Stimulated activated CD4-positive, alpha-beta T cell treated with anti-CD3 and anti-CD28 coated beads, Interleukin-15, amount 100 ng/mL, for 48 hours (primary cell): Measurements from ENCODE around the gene CELF2.
A peak's percentile ranks its signal among the peaks of the same experiment; 100 is the strongest.

Experiments used
- DNase-seq, 2 donors: peaks; one replicate each; pipeline ENCODE4 v3.0.0-alpha.2; 2020; ENCODE audit warnings: low read depth in 2 of 2

Gene CELF2

GRCh38 chr10:11249152-11249807 is 231.6 kb downstream of the CELF2 start:
- DNase-seq = no peak

DNA sequence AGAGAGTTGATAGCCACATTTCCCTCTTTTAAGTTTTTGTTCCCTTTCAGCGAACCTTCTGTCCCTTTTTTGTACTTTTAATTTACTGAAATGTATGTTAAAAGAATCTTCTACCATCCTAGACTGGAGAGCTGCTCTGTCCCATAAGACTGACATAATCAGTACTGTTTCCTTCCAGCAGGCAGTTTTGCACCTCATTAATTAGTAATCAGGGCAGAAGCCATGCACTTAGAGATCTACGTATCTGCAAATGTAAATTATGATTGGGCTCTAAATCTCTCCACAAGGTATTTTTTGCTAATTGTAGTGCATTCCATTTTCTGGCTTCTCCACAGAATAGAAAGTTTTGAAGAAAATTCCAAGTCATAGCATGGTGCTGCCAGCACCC is 232.1 kb downstream of the CELF2 start:
- DNase-seq = no peak

DNA sequence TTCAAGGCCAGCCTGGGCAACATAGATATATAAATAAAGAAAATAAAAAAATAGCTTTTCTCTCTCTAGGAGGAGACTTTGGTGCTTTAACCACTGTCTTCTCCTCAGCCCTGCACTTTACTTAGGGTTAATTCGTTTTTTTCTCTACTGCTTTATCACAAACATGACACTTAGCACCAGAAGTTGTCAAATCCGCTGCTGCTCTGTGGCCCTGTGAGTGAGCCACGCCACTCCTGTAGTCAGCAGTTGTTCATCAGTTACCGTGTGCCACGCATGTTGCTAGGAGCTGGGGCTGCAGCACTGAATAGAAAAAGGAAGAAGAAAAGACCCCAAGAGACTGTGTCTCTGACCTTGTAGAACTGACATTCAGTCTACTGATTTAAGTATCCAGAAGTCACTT is 232.6 kb downstream of the CELF2 start:
- DNase-seq = no peak

DNA sequence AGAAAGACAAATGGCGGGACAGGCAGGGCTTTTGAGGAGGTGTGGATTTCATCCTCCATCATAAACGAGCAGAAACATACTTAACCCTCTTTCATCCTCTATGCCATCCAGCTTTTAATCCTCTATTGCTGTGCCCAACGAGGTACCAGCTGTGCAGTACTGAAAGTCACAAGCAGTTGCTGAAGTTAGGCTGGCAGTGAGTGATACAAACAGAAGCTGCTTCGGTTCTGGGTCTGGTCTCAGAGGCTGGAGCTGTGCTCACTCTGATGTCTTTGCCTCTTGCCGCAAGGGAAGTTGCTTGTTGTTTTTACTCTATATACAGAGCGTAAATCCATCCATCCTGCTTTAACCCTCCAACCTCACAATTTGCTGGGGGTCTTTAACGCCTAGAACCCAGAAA is 235.2 kb downstream of the CELF2 start:
- no peak for DNase-seq

- DNase-seq = no peak
These were observed 235.8 kb downstream of the CELF2 start for GRCh38 chr10:11253385-11254002.

GRCh38 chr10:11255156-11255555 is 237.5 kb downstream of the CELF2 start:
- DNase-seq = no peak

DNA sequence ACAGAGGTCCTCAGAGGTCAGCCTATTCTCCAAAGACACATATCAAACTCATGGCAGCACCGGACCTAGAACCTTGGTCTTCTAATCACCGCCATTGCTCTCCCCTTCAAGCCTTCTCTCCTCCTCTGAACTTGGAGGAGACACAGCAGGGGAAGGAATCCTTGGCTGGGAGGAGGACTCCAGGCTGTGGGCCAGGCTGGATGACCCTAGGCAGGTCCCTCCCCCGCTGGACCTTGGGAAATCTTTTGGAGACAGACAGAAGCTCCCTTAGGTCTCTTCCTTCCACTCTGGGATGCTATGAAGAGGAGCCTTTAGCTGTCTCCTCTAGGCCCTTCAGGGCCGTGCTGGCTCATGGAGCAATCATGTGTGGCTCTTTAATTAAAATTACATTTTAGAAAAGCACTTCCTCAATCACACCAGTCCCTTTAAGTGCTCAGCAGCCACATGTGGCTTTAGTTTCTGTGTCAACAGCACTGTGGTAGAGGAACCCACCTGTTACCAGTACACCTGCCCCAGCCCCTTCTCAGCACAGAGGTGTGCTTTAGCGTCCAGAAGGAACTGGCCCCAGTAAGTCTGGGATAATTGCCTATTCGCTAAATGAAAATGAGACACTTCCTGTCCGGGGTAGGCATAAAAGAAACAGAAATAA is 238.2 kb downstream of the CELF2 start:
- DNase-seq = no peak

DNA sequence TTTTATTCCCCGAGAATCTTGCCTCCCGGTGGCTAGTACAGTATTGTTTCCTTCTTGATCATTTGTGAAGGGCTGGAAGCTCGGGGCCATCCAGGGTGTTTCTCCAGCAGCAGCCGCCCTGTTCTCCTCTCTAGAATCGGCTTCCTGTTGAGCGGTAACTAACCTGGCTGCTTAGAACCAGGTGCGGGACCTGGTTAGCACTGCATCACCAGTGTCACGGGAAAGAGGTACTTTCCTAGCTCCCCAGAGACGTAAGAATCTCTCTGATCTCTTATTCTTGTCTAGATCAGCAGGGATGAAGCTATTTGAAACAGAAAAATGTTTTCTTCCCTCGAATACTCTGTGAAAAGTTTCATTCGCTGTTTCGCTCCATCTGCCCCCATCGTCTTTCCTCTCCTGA is 239.2 kb downstream of the CELF2 start:
- DNase-seq = no peak

DNA sequence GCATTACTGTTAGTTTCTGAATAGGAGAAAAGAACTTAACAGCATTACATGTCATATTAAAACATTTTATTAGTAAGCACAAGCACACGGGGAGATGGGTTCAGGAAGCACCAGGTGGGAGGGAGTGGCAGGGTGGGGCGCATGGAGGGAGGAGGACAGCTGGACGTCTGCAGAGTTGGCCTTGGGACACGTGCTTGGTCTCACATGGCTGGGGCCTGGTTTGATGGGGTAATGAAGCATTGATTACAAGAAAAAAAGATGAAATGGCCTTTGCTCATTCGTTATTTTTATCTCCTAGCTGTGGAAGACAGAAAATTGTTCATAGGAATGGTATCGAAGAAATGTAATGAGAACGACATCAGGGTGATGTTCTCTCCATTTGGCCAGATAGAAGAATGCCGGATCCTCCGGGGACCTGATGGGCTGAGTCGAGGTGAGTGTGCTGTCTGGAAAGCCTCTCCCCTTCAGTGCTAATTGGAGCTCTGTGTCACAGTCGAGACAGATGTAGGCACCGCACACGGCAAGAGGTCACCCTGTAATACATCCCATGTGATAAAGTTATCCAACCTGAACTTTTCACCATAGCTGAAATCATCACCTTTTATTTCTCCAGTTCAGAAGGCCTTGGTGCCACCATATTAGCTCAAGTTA is 239.9 kb downstream of the CELF2 start:
- DNase-seq = no peak

DNA sequence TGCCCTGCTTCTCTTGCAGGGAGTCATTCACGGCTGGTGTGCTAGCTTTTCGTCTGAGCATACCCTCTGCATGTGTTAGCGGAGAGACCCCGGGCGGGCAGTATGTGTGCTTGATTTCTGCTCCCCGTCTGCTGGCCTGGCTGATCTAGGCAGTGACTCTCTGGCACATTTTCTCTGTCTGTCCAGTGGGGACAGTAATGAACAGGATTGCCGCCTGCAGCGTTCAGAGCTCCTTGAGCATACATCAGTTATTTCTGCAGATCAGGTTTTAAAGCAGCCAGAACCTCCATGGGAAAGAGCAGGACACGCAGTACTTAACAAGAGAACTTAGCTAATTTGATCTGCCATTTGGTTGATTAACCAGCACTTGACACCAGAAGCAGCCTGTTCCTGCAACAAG is 242.5 kb downstream of the CELF2 start:
- DNase-seq = no peak

DNA sequence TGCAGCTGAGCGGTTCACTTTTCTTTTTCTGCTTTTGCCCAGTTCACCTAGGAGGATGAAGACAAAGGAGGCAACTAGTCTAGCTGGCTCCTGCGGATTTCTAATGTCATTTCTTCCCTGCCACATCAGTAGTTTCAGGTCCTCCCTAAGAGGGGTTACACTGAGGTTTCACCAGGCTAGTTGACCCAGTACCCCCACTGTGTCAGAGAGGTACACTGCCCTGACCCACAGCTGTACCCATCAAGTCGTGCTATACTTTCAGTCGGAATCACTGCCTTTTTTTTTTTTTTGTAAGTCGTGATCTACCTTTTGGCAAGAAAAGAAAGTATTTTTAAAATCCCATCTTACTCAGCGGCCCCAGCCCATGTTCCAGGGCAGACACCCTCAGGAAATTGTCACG is 243.5 kb downstream of the CELF2 start:
- no peak for DNase-seq

- no peak for DNase-seq
These were observed 244.2 kb downstream of the CELF2 start for GRCh38 chr10:11261687-11262493.

GRCh38 chr10:11262494-11263345 is 245.0 kb downstream of the CELF2 start:
- no peak for DNase-seq

DNA sequence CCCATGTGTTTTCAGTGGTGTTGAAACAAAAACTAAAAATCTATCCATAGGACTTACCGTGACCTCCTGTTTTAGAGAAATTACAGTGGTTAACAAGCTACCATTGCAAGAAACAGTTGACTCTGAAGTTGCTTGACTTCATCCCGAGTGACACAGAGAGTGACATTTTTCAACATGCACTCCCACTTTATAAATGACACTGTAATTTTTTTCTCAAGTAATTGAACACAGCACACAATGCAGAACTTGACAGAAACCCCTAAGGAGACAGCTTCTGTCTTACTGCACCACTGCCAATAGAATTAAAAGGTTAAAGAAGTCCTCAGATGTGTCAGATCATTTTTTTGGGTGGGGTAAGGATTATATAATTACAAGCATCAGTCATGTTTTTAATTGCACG is 246.1 kb downstream of the CELF2 start:
- no peak for DNase-seq

DNA sequence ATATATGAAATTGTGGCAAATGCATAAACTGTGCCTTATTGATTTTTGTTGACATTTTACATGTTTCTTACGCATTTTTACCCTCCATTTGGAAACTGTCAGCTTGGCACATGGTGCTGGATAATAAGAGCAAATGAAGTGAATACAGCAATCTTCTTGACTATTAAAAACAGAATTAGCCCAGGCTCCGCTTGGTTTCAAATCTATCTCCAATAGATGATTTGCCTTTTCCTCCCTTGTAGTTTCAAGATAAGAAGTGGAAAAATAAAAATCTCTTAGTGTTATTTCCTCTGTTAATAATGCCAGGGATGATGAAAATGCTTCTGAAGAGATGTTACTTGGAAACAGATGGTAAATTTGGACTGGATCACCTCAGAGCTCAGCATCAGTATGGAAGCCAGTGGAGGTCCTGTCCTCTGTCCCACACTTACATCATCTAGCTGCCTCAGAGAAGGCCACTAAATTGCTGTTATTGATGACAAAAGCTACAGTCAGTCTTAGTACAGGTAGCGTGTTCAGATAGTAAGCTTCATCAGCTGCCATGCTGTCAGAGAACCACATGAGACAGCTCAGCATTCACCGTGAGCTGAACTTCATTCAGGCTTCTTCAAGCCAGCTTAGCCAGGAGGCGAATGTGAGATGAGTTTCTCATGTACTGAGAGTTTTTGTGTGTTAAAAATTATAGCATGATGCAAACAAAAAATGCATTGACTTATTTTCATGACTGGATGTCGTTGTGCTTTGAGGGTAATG is 246.8 kb downstream of the CELF2 start:
- no peak for DNase-seq

DNA sequence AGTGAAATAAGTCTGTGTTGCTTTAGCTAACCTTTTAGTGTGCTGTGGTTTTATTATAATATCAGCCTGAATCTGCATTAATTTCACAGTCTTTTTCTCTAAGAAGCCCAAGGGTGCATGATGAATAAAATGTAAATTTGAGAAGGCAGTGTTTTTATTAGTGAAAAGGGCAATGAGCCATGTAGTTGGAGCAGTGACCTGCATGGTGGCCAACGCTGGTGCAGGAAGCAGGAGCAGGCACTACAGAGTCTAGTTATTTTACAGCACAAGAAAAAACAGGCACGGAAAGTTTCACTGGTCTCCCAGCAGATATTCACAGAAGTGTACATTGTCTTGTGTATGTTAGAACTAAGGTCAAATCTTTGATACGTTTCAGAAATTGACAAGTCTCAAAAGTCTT is 247.8 kb downstream of the CELF2 start:
- DNase-seq = no peak

DNA sequence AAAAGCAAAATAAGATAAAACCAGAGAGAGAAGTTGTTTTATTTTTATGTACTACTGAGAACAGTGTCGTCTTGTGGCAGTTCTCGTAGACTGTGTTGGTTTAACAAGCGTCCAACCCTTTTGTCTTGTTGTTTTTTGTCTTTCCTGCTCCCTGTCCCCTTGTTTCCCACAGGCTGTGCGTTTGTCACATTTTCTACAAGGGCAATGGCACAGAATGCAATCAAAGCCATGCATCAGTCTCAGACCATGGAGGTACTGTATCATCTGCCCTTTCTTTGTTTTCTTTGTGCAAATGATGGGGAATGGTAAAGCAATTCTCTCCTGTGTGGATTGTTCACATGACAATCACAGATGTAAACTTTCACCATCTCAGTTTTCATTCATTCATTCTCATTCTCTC is 248.8 kb downstream of the CELF2 start:
- no peak for DNase-seq

DNA sequence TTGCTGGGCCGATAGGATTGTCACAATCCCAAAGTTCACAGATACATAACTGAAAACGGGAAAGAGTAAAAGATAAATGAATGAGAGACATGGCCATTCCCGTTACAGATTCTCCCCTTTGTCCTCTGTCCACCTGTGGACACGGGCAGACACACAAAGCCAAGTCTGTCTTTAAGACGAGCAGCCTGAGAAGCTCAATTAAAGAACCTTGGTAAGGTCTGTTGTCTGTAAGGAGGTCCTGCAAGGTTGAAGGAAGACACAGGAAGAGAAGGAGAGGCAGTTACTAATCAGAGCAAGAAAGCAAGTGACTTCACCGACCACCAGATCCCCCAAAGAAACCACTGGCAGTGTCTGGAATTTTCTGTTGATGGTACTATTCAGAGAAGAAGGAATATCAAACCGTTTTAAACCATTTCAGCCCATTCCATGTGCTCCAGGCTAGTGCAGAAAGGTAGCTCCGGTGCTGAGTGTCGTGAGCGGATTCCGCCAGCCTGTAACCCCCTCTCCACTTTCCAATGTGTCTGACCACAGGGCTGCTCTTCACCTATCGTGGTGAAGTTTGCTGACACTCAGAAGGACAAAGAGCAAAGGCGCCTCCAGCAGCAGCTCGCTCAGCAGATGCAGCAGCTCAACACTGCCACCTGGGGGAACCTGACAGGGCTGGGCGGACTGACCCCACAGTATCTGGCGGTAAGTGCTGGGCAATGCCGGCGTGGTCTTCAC is 252.6 kb downstream of the CELF2 start:
- peak; percentile 63 to 76 for DNase-seq

DNA sequence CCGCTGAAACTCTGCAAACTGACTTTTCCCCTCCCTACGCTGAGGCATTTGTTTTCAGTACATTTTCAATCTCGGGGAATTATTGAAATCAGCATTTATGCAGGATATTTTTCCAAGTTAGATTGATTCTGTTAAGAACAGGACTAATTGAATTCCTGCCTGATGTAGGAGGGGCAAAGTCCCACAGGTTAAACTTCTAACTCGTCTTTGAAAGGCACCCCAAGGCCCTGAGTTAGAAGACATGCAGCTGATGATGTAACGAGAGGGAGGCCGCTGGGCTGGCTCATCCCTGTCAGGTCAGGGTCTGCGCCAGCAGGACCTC is 253.1 kb downstream of the CELF2 start:
- no peak for DNase-seq

DNA sequence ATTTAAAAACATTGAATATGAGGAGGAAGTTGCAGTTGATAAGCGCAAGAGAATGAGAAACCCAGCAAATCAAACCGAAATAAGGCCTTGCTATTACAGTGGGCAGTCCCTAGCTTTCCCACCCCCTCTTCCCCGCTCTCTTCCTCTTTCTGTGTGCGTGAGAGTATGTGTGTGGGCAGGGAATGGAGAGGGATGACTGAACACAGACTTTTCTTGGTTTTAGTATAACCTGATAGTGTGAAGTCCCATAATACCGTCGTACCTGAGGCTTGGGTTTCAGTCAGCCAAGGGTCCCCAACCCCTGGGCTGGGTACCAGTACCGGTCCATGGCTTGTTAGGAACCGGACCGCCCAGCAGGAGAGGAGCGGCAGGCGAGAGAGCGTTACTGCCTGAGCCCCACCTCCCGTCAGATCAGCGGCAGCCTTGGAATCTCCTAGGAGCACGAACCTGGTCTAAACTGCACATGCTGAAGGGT is 255.3 kb downstream of the CELF2 start:
- DNase-seq = peak; percentile 26 to 46
